Activated naive CD8-positive, alpha-beta T cell treated with anti-CD3 and anti-CD28 coated beads, Interleukin-2, amount 50 U/mL, for 16 hours (primary cell): ENCODE results near the gene RHBDF1.

Source experiments
- DNase-seq: peaks from one replicate; pipeline ENCODE4 v3.0.0-alpha.2; 2020; ENCODE audit warnings: low read depth, low spot score

Gene RHBDF1

GRCh38 chr16:72561-73548, at the start of gene RHBDF1:
Gene RHBDF1 (minus strand): TSS chr16:72631. CDS start chr16:65015, 7,616 bp downstream.
- no peak for DNase-seq

- no peak for DNase-seq
Measured at GRCh38 chr16:120756-121155, 48.3 kb upstream of the RHBDF1 start.

- no peak for DNase-seq
Measured at GRCh38 chr16:119835-120491, 47.5 kb upstream of the RHBDF1 start.

GRCh38 chr16:119295-119694, 46.9 kb upstream of the RHBDF1 start:
- no peak for DNase-seq

GRCh38 chr16:118857-119256, 46.4 kb upstream of the RHBDF1 start:
- DNase-seq, result no peak

GRCh38 chr16:117379-118365, 45.2 kb upstream of the RHBDF1 start:
- peak; percentile 50 for DNase-seq

GRCh38 chr16:116015-116414, 43.6 kb upstream of the RHBDF1 start:
- DNase-seq, result no peak

GRCh38 chr16:114327-114726, 41.9 kb upstream of the RHBDF1 start:
- no peak for DNase-seq

GRCh38 chr16:112153-112840, 39.9 kb upstream of the RHBDF1 start:
- no peak for DNase-seq

GRCh38 chr16:106623-107324, 34.3 kb upstream of the RHBDF1 start:
- DNase-seq, result no peak

- DNase-seq, result no peak
Measured at GRCh38 chr16:105521-105920, 33.1 kb upstream of the RHBDF1 start.

- DNase-seq, result no peak
Measured at GRCh38 chr16:104928-105327, 32.5 kb upstream of the RHBDF1 start.

- no peak for DNase-seq
Measured at GRCh38 chr16:104355-104754, 31.9 kb upstream of the RHBDF1 start.

GRCh38 chr16:102060-102855, 29.8 kb upstream of the RHBDF1 start:
- DNase-seq, result no peak

- no peak for DNase-seq
Measured at GRCh38 chr16:101586-101985, 29.2 kb upstream of the RHBDF1 start.

GRCh38 chr16:100989-101388, 28.6 kb upstream of the RHBDF1 start:
- DNase-seq, result no peak

GRCh38 chr16:97822-98221, 25.4 kb upstream of the RHBDF1 start:
- DNase-seq, result no peak

- peak; percentile 83 for DNase-seq
Measured at GRCh38 chr16:96935-97381, 24.5 kb upstream of the RHBDF1 start.

GRCh38 chr16:94918-95265, 22.5 kb upstream of the RHBDF1 start:
- DNase-seq, result no peak
